ENCODE measurements around the gene ATL3.

ATL3 gene

DNA sequence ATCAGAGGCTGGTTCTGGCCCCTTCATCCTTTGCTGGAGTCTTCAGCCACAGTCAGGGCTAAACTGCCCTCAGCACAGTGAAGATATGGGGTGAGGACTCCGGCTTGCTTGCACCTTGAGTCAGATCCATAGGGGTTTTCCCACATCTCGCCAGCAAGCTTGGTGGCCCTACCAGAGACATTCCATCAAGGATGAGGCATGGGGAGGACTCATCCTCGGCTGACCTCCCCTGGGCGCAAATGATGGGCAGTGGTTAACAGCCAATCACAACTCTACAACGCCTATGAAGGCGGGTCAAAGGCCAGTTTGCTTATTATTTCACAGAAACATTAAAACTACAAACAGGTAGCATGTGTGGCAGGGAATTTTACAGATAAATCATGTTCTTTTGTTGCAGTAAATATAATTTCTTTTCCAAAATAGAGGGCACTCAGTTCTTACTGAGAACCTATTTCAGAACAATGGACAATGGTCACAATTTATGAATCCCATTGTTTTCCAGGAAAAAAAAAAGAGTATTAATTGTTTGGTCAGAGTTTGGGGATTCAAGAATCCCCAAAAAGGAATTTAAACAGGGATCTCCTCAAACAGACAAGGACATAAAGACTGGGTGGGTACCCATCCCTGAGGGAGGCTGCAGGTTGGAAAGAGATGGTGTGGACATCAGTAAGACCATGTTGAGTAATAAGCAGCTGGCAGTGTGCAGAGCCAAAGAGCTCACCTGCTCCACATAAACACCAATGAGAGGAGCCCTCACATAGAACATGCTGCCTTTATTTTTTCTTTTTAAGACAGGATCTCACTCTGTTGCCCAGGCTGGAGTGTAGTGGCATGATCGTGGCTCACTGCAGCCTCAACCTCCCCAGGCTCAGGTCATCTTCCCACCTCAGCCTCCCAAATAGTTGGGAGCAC lies 71.7 kb downstream of the ATL3 start:
- intact Hi-C loops (cut with DNase I; ENCODE audit: low total_unique reads) = no loop called here
- Histone ChIP-seq H3K27ac (no peak overlapping the region), H3K36me3 (peaks cover 4 to 45% (median 23%) of the 10 kb centered on the region in 3 donors), H3K27me3 (no peaks in the 10 kb centered on the region), H3K4me3 (no peak overlapping the region), H3K9me3 (no peaks in the 10 kb centered on the region), H3K4me1 (peaks cover 0 to 26% (median 18%) of the 10 kb centered on the region in 4 donors)
- no peak for TF ChIP-seq CTCF (IDR thresholded peaks at IDR 0.05)
- DNase-seq = no peak

DNA sequence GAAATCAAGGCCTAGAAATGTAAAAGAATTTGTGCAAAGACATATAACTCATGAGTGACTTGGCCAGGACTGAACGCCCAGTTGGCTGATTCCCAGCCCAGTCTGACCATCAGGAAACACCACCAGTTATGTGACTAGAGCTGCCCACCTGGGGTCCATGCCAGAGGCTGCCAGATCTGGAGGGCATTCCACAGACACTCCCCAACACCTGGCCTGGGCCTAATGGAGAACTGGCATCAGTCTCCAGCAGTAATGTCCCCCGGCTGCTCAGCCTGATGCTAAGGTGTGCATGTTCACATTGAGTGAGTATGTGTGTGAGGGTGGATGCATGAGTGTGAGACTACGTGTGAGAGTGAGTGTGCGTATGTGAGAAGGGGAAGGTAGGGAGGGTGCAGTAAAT lies 72.6 kb downstream of the ATL3 start:
- H3K36me3 ChIP-seq = peaks cover 4 to 54% (median 25%) of the 10 kb centered on the region in 3 donors
- H3K9me3 ChIP-seq = no peaks in the 10 kb centered on the region
- no peak for DNase-seq
- no peaks in the 10 kb centered on the region for H3K27me3 ChIP-seq
- H3K4me3 ChIP-seq = no peak overlapping the region
- intact Hi-C loops (cut with DNase I; ENCODE audit: low total_unique reads) = no loop called here
- H3K4me1 ChIP-seq = peaks cover 0 to 21% (median 16%) of the 10 kb centered on the region in 4 donors
- TF ChIP-seq CTCF (IDR thresholded peaks at IDR 0.05) = no peak
- no peak overlapping the region for H3K27ac ChIP-seq

DNA sequence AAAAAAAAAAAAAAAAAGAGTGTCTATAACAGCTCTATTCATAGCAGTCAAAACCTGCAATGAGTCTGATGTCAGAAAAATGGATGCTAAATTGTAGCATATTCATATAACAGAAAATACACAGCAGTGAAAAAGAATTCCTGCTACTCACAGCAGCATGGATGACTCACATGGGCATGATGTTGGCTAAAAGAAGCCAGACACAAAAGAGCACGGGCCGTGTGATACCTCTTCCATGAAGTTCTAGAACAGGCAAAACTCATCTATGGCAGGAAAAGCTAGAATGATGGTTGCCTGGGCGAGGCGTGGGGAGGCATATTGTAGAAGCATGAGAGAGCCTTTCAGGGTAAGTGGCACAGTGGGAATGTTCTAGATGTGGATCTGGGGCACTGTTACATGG lies 75.9 kb downstream of the ATL3 start:
- Histone ChIP-seq H3K4me3 (no peak overlapping the region), H3K4me1 (peaks cover 0 to 2% (median 0%) of the 10 kb centered on the region in 4 donors), H3K27me3 (no peaks in the 10 kb centered on the region), H3K27ac (no peak overlapping the region), H3K36me3 (peaks cover 4 to 86% (median 53%) of the 10 kb centered on the region in 3 donors), H3K9me3 (no peaks in the 10 kb centered on the region)
- no peak for DNase-seq
- no peak for TF ChIP-seq CTCF (IDR thresholded peaks at IDR 0.05)
- intact Hi-C loops (cut with DNase I; ENCODE audit: low total_unique reads) = no loop called here

GRCh38 chr11:63592975-63593395 lies 78.2 kb downstream of the ATL3 start:
- intact Hi-C loops (cut with DNase I; ENCODE audit: low total_unique reads) = no loop called here
- Histone ChIP-seq H3K4me3 (no peak overlapping the region), H3K4me1 (no peaks in the 10 kb centered on the region), H3K9me3 (no peaks in the 10 kb centered on the region), H3K36me3 (peaks cover 14 to 100% (median 69%) of the 10 kb centered on the region in 3 donors), H3K27me3 (no peaks in the 10 kb centered on the region), H3K27ac (no peak overlapping the region)
- no peak for DNase-seq
- TF ChIP-seq CTCF (IDR thresholded peaks at IDR 0.05) = peak; percentile 43

DNA sequence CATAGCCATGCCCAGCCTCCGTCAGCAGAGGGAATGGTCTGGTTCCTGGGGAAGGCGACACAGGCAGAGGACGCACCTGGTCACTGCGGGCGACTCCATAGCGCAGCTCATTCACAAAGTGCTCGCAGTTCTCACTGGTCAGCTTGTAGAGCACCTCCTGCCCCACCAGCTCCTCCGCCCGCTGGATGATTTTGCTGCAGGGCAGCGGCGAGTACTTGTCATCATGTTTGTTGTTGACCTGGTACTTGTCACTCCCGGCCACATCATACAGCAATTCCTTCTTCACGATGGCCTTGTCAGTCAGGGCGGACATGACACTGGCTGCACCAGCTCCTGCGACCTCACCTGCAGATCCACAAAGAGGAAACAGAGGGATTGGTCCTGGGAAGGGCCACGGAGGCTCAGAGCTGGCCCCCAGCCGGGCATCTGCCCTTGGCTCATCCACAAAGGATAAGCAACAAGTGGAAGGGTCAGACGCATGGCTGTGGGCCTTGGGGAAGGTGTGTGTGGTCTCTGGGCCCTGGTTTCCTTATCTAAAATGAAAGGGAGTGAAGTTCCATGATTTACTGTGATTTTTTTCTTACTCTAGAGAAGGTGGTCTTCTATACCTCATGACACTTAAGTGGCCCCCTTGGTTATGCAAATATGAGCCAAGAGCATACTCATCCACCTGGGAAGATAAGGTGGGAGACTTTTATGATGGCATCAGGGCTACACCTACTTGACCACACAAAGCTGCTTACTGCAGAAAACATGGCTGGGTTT lies 81.0 kb downstream of the ATL3 start:
- H3K4me3 ChIP-seq = no peak overlapping the region
- intact Hi-C loops (cut with DNase I; ENCODE audit: low total_unique reads) = no loop called here
- DNase-seq = no peak
- no peaks in the 10 kb centered on the region for H3K4me1 ChIP-seq
- peaks cover 10 to 100% (median 75%) of the 10 kb centered on the region in 3 donors for H3K36me3 ChIP-seq
- H3K9me3 ChIP-seq = no peaks in the 10 kb centered on the region
- no peak overlapping the region for H3K27ac ChIP-seq
- TF ChIP-seq CTCF (IDR thresholded peaks at IDR 0.05) = no peak
- no peaks in the 10 kb centered on the region for H3K27me3 ChIP-seq

All from tibial artery (tissue), 4 donors.